HG03575 (cell line): ENCODE data around the gene DDX17.

Experiments
- ATAC-seq: cut with Tn5 transposase; IDR thresholded peaks from one replicate; pipeline ENCODE4 v1.9.1; 2021; ENCODE audit not compliant: unreplicated experiment, insufficient number of reproducible peaks, low FRiP score; ENCODE audit errors: extremely low read depth

Gene DDX17

GRCh38 chr22:38468443-38469305, 37.4 kb downstream of the DDX17 start:
- ATAC-seq, result no peak

GRCh38 chr22:38467904-38468442, 38.1 kb downstream of the DDX17 start, which contains the start of gene KDELR3:
KDELR3 (plus strand) TSS chr22:38468096; CDS start chr22:38468234, 138 bp downstream.
- ATAC-seq, result no peak

GRCh38 chr22:38467438-38467903, 38.6 kb downstream of the DDX17 start:
- ATAC-seq, result no peak

GRCh38 chr22:38465673-38466490, 40.2 kb downstream of the DDX17 start:
- no peak for ATAC-seq

GRCh38 chr22:38464992-38465672, 41.0 kb downstream of the DDX17 start:
- ATAC-seq, result no peak

- no peak for ATAC-seq
These were observed 42.9 kb downstream of the DDX17 start for GRCh38 chr22:38462960-38463784.

GRCh38 chr22:38461414-38462081, 44.6 kb downstream of the DDX17 start:
- no peak for ATAC-seq

- ATAC-seq, result no peak
These were observed 45.1 kb downstream of the DDX17 start for GRCh38 chr22:38461057-38461413.

GRCh38 chr22:38460426-38460840, 45.7 kb downstream of the DDX17 start:
- no peak for ATAC-seq

GRCh38 chr22:38456841-38457699, 49.0 kb downstream of the DDX17 start:
- no peak for ATAC-seq

GRCh38 chr22:38456272-38456835, 49.8 kb downstream of the DDX17 start:
- no peak for ATAC-seq

GRCh38 chr22:38455530-38456271, 50.4 kb downstream of the DDX17 start:
- no peak for ATAC-seq

GRCh38 chr22:38455076-38455529, 51.0 kb downstream of the DDX17 start, which contains the start of gene KCNJ4:
KCNJ4 (minus strand) TSS chr22:38455199; CDS start chr22:38428132, 27,067 bp downstream.
- ATAC-seq, result no peak

GRCh38 chr22:38454353-38455075, 51.6 kb downstream of the DDX17 start:
- no peak for ATAC-seq

- no peak for ATAC-seq
These were observed 52.1 kb downstream of the DDX17 start for GRCh38 chr22:38453996-38454352.
